HepG2 (cell line): ENCODE results near the gene CSTPP1. TPM values are rescaled to one million over a fixed set of nuclear protein-coding genes. Genes with fewer than 3 reads are reported as not detected.

Experiments used
- BCL6 ChIP-seq: IDR thresholded peaks from 2 replicates; pipeline ENCODE4 v1.6.1; 2016; ENCODE audit warnings: missing genetic modification reagents, missing compliant biosample characterization
- FOXA3 ChIP-seq: IDR thresholded peaks from 2 replicates; pipeline ENCODE4 v1.6.1; 2016; ENCODE audit warnings: missing genetic modification reagents, missing compliant biosample characterization
- FOXP1 ChIP-seq, 2 experiments: fragments of 450-650 bp in 1 of 2; IDR thresholded peaks; 2 replicates each; pipeline ENCODE4 v1.6.1; 2017 to 2018; ENCODE audit warnings: antibody characterized with exemption in 1 of 2
- HMG20A ChIP-seq: IDR thresholded peaks from 2 replicates; pipeline ENCODE4 v1.6.1; 2016; ENCODE audit warnings: borderline replicate concordance
- MIER2 ChIP-seq: IDR thresholded peaks from 2 replicates; pipeline ENCODE4 v1.6.1; 2016; ENCODE audit warnings: missing biosample characterization, missing genetic modification reagents
- NCOR1 ChIP-seq: fragments of 200-600 bp; sonication (generic); IDR thresholded peaks from 2 replicates; pipeline ENCODE4 v1.7.0; 2017; ENCODE audit warnings: antibody characterized with exemption, low read length, borderline replicate concordance
- SMC3 ChIP-seq: IDR thresholded peaks from 2 replicates; pipeline ENCODE4 v1.6.1; 2011; ENCODE audit warnings: low read length, improper control_type of control experiment
- SOX13 ChIP-seq, 3 experiments: fragments of 450-650 bp in 1 of 3; sonication (generic) in 1 of 3; formaldehyde crosslinking in 1 of 3; IDR thresholded peaks in 2 of 3; conservative IDR thresholded peaks in 1 of 3; 2 replicates each; pipeline versions ENCODE4 v1.5.0 to v1.6.1; 2016 to 2020; ENCODE audit warnings: antibody characterized with exemption in 1 of 3, mild to moderate bottlenecking in 1 of 3, missing compliant biosample characterization in 1 of 3, missing genetic modification reagents in 1 of 3, moderate library complexity in 1 of 3
- SSRP1 ChIP-seq: IDR thresholded peaks from 2 replicates; pipeline ENCODE4 v1.6.1; 2016; ENCODE audit warnings: control low read depth
- THAP11 ChIP-seq: IDR thresholded peaks from 2 replicates; pipeline ENCODE4 v1.6.1; 2016; ENCODE audit warnings: missing biosample characterization, missing genetic modification reagents
- ZBTB20 ChIP-seq: sonication (generic); formaldehyde crosslinking; IDR thresholded peaks from 2 replicates; pipeline ENCODE4 v1.8.1; 2023; ENCODE audit warnings: missing genetic modification reagents, low read depth, mild to moderate bottlenecking, borderline replicate concordance
- ZBTB42 ChIP-seq: sonication (generic); formaldehyde crosslinking; IDR thresholded peaks from 2 replicates; pipeline ENCODE4 v1.5.0; 2020; ENCODE audit warnings: mild to moderate bottlenecking, missing genetic modification reagents
- ZEB1 ChIP-seq: IDR thresholded peaks from 2 replicates; pipeline ENCODE4 v1.6.1; 2012; ENCODE audit warnings: mild to moderate bottlenecking, low read depth, inconsistent platforms; ENCODE audit not compliant: insufficient replicate concordance
- ZNF160 ChIP-seq: sonication (generic); formaldehyde crosslinking; IDR thresholded peaks from 2 replicates; pipeline ENCODE4 v1.8.0; 2022; ENCODE audit warnings: mild to moderate bottlenecking, inconsistent platforms, missing genetic modification reagents
- ZNF598 ChIP-seq: sonication (generic); formaldehyde crosslinking; IDR thresholded peaks from 2 replicates; pipeline ENCODE4 v1.5.1; 2020; ENCODE audit warnings: mild to moderate bottlenecking, missing genetic modification reagents, borderline replicate concordance
- ZNF788 ChIP-seq: sonication (generic); formaldehyde crosslinking; IDR thresholded peaks from 2 replicates; pipeline ENCODE4 v1.5.0; 2020; ENCODE audit warnings: mild to moderate bottlenecking, missing genetic modification reagents, borderline replicate concordance
- ZSCAN21 ChIP-seq: sonication (generic); formaldehyde crosslinking; IDR thresholded peaks from 2 replicates; pipeline ENCODE4 v1.8.0; 2022; ENCODE audit warnings: mild to moderate bottlenecking, missing genetic modification reagents, moderate library complexity, borderline replicate concordance
- polyA plus RNA-seq, 8 experiments: library from polyadenylated mRNA; depleted of rRNA in 3 of 8; stranded (reverse) in 7 of 8; unstranded in 1 of 8; fragments of >200 nt; fragmentation: Illumina TruSeq in 4 of 8; extraction: Trizol in 4 of 8; gene quantifications; 2 replicates each; pipeline versions ENCODE4 v1.2.1 to v1.2.3, GENCODE V29; 2011 to 2016; ENCODE audit warnings: low read depth in 4 of 8, missing spikeins in 1 of 8, mixed read lengths in 1 of 8; ENCODE audit not compliant: insufficient read depth in 1 of 8
- total RNA-seq, 5 experiments: library from RNA; depleted of rRNA; stranded (reverse); fragments of >200 nt; fragmentation: Illumina TruSeq; extraction: Trizol; gene quantifications; 2 replicates each; pipeline ENCODE4 v1.2.3, GENCODE V29; 2016; ENCODE audit warnings: low read depth in 1 of 5
- TF ChIP-seq, protein P1 (sequence below): sonication (generic); formaldehyde crosslinking; conservative IDR thresholded peaks from 2 replicates; pipeline ENCODE4 v1.4.0; 2020; ENCODE audit warnings: missing genetic modification reagents
- TF ChIP-seq, protein P2 (sequence below): sonication (generic); formaldehyde crosslinking; IDR thresholded peaks from 2 replicates; pipeline ENCODE4 v1.4.0; 2020; ENCODE audit warnings: missing genetic modification reagents, borderline replicate concordance
- TF ChIP-seq, protein P3 (sequence below): IDR thresholded peaks from 2 replicates; pipeline ENCODE4 v1.6.1; 2012; ENCODE audit warnings: inconsistent platforms
- TF ChIP-seq, protein P4 (sequence below): sonication (generic); formaldehyde crosslinking; IDR thresholded peaks from 2 replicates; pipeline ENCODE4 v1.4.0; 2020; ENCODE audit warnings: mild to moderate bottlenecking, missing genetic modification reagents

CSTPP1 gene
- total and polyA plus RNA-seq, 2 of the 13 experiments (the other 11 are each of a cell fraction or from before 2014, with no cell fraction given) = 12.3 to 14.6 TPM

DNA sequence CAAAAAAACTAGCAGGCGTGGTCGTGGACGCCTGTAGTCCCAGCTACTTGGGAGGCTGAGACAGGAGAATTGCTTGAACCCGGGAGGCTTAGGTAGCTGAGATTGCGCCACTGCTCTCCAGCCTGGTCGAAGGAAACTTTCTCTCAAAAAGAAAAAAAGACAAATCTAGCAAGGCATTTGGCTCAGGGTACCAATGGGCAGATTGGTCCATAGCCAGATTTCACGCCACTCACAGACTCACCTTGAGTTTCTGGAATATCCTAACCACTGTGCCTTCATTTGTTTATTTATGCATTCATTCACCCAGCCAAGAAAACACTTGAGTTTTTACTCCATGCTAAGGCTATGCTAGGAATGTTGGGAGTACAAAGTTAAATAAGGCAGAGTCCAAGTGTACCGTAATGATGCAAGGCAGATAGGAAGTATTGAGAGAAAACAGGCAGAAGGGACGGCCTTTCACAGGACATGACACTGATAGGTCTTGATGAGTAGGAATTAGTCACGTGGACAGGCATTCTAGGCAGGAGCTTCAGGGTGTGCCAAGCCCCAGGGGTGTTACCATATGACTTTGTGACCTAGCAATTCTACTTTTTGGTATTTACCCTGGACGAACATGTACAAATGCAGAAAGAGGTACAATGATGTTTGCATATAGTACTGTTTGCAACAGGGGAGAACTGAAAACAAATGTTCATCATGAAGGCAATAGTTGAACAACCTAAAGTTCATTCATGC, 252.7 kb downstream of the CSTPP1 start (continued):
- TF ChIP-seq SOX13 (IDR thresholded peaks at IDR 0.05) = no peak
- peak in 1 of 2 experiments; percentile 87; a peak in 2 of 4 replicates for TF ChIP-seq SOX13 (CRISPR knock-in tag; conservative IDR thresholded peaks at IDR 0.05 in 1 of 2, IDR thresholded peaks at IDR 0.05 in 1 of 2)
- peak; percentile 48; the same call in 1 of the 2 replicates for TF ChIP-seq ZBTB42 (CRISPR knock-in tag)
- TF ChIP-seq BCL6 = peak; percentile 98
- TF ChIP-seq, protein P1, sequence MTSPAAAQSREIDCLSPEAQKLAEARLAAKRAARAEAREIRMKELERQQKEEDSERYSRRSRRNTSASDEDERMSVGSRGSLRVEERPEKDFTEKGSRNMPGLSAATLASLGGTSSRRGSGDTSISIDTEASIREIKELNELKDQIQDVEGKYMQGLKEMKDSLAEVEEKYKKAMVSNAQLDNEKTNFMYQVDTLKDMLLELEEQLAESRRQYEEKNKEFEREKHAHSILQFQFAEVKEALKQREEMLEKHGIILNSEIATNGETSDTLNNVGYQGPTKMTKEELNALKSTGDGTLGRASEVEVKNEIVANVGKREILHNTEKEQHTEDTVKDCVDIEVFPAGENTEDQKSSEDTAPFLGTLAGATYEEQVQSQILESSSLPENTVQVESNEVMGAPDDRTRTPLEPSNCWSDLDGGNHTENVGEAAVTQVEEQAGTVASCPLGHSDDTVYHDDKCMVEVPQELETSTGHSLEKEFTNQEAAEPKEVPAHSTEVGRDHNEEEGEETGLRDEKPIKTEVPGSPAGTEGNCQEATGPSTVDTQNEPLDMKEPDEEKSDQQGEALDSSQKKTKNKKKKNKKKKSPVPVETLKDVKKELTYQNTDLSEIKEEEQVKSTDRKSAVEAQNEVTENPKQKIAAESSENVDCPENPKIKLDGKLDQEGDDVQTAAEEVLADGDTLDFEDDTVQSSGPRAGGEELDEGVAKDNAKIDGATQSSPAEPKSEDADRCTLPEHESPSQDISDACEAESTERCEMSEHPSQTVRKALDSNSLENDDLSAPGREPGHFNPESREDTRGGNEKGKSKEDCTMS = no peak
- TF ChIP-seq MIER2 = 0 out of 2 replicates have a peak, but pooled peaks have one; percentile 60
- TF ChIP-seq, protein P2, sequence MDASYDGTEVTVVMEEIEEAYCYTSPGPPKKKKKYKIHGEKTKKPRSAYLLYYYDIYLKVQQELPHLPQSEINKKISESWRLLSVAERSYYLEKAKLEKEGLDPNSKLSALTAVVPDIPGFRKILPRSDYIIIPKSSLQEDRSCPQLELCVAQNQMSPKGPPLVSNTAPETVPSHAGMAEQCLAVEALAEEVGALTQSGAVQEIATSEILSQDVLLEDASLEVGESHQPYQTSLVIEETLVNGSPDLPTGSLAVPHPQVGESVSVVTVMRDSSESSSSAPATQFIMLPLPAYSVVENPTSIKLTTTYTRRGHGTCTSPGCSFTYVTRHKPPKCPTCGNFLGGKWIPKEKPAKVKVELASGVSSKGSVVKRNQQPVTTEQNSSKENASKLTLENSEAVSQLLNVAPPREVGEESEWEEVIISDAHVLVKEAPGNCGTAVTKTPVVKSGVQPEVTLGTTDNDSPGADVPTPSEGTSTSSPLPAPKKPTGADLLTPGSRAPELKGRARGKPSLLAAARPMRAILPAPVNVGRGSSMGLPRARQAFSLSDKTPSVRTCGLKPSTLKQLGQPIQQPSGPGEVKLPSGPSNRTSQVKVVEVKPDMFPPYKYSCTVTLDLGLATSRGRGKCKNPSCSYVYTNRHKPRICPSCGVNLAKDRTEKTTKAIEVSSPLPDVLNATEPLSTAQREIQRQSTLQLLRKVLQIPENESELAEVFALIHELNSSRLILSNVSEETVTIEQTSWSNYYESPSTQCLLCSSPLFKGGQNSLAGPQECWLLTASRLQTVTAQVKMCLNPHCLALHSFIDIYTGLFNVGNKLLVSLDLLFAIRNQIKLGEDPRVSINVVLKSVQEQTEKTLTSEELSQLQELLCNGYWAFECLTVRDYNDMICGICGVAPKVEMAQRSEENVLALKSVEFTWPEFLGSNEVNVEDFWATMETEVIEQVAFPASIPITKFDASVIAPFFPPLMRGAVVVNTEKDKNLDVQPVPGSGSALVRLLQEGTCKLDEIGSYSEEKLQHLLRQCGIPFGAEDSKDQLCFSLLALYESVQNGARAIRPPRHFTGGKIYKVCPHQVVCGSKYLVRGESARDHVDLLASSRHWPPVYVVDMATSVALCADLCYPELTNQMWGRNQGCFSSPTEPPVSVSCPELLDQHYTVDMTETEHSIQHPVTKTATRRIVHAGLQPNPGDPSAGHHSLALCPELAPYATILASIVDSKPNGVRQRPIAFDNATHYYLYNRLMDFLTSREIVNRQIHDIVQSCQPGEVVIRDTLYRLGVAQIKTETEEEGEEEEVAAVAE = peak; percentile 95
- TF ChIP-seq NCOR1 = peak; percentile 89
- TF ChIP-seq, protein P3, sequence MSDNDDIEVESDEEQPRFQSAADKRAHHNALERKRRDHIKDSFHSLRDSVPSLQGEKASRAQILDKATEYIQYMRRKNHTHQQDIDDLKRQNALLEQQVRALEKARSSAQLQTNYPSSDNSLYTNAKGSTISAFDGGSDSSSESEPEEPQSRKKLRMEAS = peak; percentile 46; the same call in 1 of the 2 replicates
- 0 out of 2 replicates have a peak, but pooled peaks have one; percentile 23 for TF ChIP-seq ZSCAN21 (CRISPR knock-in tag)
- peak; percentile 92 for TF ChIP-seq HMG20A (CRISPR knock-in tag)
- TF ChIP-seq FOXA3 (CRISPR knock-in tag) = peak; percentile 97
- TF ChIP-seq ZNF160 = no peak
- TF ChIP-seq, protein P4, sequence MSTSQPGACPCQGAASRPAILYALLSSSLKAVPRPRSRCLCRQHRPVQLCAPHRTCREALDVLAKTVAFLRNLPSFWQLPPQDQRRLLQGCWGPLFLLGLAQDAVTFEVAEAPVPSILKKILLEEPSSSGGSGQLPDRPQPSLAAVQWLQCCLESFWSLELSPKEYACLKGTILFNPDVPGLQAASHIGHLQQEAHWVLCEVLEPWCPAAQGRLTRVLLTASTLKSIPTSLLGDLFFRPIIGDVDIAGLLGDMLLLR (CRISPR knock-in tag) = no peak
- no peak for TF ChIP-seq ZNF598
- peak; percentile 74 for TF ChIP-seq ZEB1
- peak; percentile 88 for TF ChIP-seq THAP11
- TF ChIP-seq FOXP1 (IDR thresholded peaks at IDR 0.05) = peak; percentile 87
- TF ChIP-seq FOXP1 (CRISPR knock-in tag; IDR thresholded peaks at IDR 0.05) = peak; percentile 95
- TF ChIP-seq SSRP1 (CRISPR knock-in tag) = peak; percentile 81
- peak; percentile 14; the same call in 1 of the 2 replicates for TF ChIP-seq SMC3
- TF ChIP-seq ZBTB20 (CRISPR knock-in tag) = no peak
- TF ChIP-seq ZNF788 = peak; percentile 28; the same call in 1 of the 2 replicates
